ENCODE results near the gene IP6K1.

IP6K1 gene

GRCh38 chr3:49805367-49805782 is 19.0 kb upstream of the IP6K1 start:
- peaks cover 16% of the 10 kb centered on the region for H3K4me1 ChIP-seq (ENCODE audit: control insufficient read depth, insufficient read depth, low read length)
- H3K9me3 ChIP-seq (ENCODE audit: control insufficient read depth, low read length) = no peaks in the 10 kb centered on the region
- 89 to 90% methylated on average over 3 of the region's 3 CpGs for WGBS, 2 experiments
- no peak overlapping the region for H3K27ac ChIP-seq (ENCODE audit: insufficient read depth, low read depth, low read length, poor library complexity, severe bottlenecking)
- H3K36me3 ChIP-seq (ENCODE audit: control insufficient read depth, insufficient read depth, low read length) = no peaks in the 10 kb centered on the region
- H3K27me3 ChIP-seq (ENCODE audit: control insufficient read depth, insufficient read depth, low read length, poor library complexity, severe bottlenecking) = peaks cover 41% of the 10 kb centered on the region
- H3K4me3 ChIP-seq (ENCODE audit: insufficient read depth, low read depth, low read length) = no peak overlapping the region

- H3K27me3 ChIP-seq (ENCODE audit: control insufficient read depth, insufficient read depth, low read length, poor library complexity, severe bottlenecking) = peaks cover 41% of the 10 kb centered on the region
- H3K27ac ChIP-seq (ENCODE audit: insufficient read depth, low read depth, low read length, poor library complexity, severe bottlenecking) = no peak overlapping the region
- H3K36me3 ChIP-seq (ENCODE audit: control insufficient read depth, insufficient read depth, low read length) = no peaks in the 10 kb centered on the region
- H3K4me3 ChIP-seq (ENCODE audit: insufficient read depth, low read depth, low read length) = peak overlapping the region; percentile 82
- H3K9me3 ChIP-seq (ENCODE audit: control insufficient read depth, low read length) = no peaks in the 10 kb centered on the region
- WGBS, 2 experiments = 89 to 93% methylated on average over 26 of the region's 26 CpGs
- H3K4me1 ChIP-seq (ENCODE audit: control insufficient read depth, insufficient read depth, low read length) = peaks cover 16% of the 10 kb centered on the region
Measured at GRCh38 chr3:49804141-49805041, 18.0 kb upstream of the IP6K1 start.

GRCh38 chr3:49803465-49804140 is 17.3 kb upstream of the IP6K1 start:
- H3K27me3 ChIP-seq (ENCODE audit: control insufficient read depth, insufficient read depth, low read length, poor library complexity, severe bottlenecking) = peaks cover 41% of the 10 kb centered on the region
- no peaks in the 10 kb centered on the region for H3K9me3 ChIP-seq (ENCODE audit: control insufficient read depth, low read length)
- H3K4me1 ChIP-seq (ENCODE audit: control insufficient read depth, insufficient read depth, low read length) = peaks cover 16% of the 10 kb centered on the region
- no peak overlapping the region for H3K27ac ChIP-seq (ENCODE audit: insufficient read depth, low read depth, low read length, poor library complexity, severe bottlenecking)
- no peaks in the 10 kb centered on the region for H3K36me3 ChIP-seq (ENCODE audit: control insufficient read depth, insufficient read depth, low read length)
- H3K4me3 ChIP-seq (ENCODE audit: insufficient read depth, low read depth, low read length) = peak overlapping the region; percentile 82
- WGBS, 2 experiments = 11 to 12% methylated on average over 41 of the region's 41 CpGs

GRCh38 chr3:49802719-49803464 is 16.6 kb upstream of the IP6K1 start, which contains the start of gene INKA1:
INKA1 (plus strand) TSS chr3:49803261; CDS start chr3:49803393, 132 bp downstream.
- peaks cover 41% of the 10 kb centered on the region for H3K27me3 ChIP-seq (ENCODE audit: control insufficient read depth, insufficient read depth, low read length, poor library complexity, severe bottlenecking)
- peaks cover 16% of the 10 kb centered on the region for H3K4me1 ChIP-seq (ENCODE audit: control insufficient read depth, insufficient read depth, low read length)
- no peaks in the 10 kb centered on the region for H3K9me3 ChIP-seq (ENCODE audit: control insufficient read depth, low read length)
- peak within 1 kb of the TSS; percentile 82 for H3K4me3 ChIP-seq (ENCODE audit: insufficient read depth, low read depth, low read length)
- no peak within 1 kb of the TSS for H3K27ac ChIP-seq (ENCODE audit: insufficient read depth, low read depth, low read length, poor library complexity, severe bottlenecking)
- no peaks in the 10 kb centered on the region for H3K36me3 ChIP-seq (ENCODE audit: control insufficient read depth, insufficient read depth, low read length)
- whole genome bisulfite sequencing, 2 experiments = 0 to 1% methylated on average over 71 of the region's 71 CpGs

GRCh38 chr3:49801160-49801559 is 14.8 kb upstream of the IP6K1 start:
- H3K4me3 ChIP-seq (ENCODE audit: insufficient read depth, low read depth, low read length) = no peak overlapping the region
- H3K4me1 ChIP-seq (ENCODE audit: control insufficient read depth, insufficient read depth, low read length) = peaks cover 8% of the 10 kb centered on the region
- H3K27ac ChIP-seq (ENCODE audit: insufficient read depth, low read depth, low read length, poor library complexity, severe bottlenecking) = no peak overlapping the region
- 87 to 89% methylated on average over 2 of the region's 2 CpGs for WGBS, 2 experiments
- H3K27me3 ChIP-seq (ENCODE audit: control insufficient read depth, insufficient read depth, low read length, poor library complexity, severe bottlenecking) = peaks cover 41% of the 10 kb centered on the region
- H3K36me3 ChIP-seq (ENCODE audit: control insufficient read depth, insufficient read depth, low read length) = no peaks in the 10 kb centered on the region
- no peaks in the 10 kb centered on the region for H3K9me3 ChIP-seq (ENCODE audit: control insufficient read depth, low read length)

GRCh38 chr3:49799761-49800160 is 13.4 kb upstream of the IP6K1 start, which contains the start of gene CDHR4:
CDHR4 (minus strand) TSS chr3:49799873; CDS start chr3:49799812, 61 bp downstream.
- H3K36me3 ChIP-seq (ENCODE audit: control insufficient read depth, insufficient read depth, low read length) = no peaks in the 10 kb centered on the region
- no peaks in the 10 kb centered on the region for H3K9me3 ChIP-seq (ENCODE audit: control insufficient read depth, low read length)
- peaks cover 33% of the 10 kb centered on the region for H3K27me3 ChIP-seq (ENCODE audit: control insufficient read depth, insufficient read depth, low read length, poor library complexity, severe bottlenecking)
- H3K27ac ChIP-seq (ENCODE audit: insufficient read depth, low read depth, low read length, poor library complexity, severe bottlenecking) = no peak within 1 kb of the TSS
- peaks cover 14% of the 10 kb centered on the region for H3K4me1 ChIP-seq (ENCODE audit: control insufficient read depth, insufficient read depth, low read length)
- WGBS, 2 experiments = 88 to 89% methylated on average over 4 of the region's 4 CpGs
- H3K4me3 ChIP-seq (ENCODE audit: insufficient read depth, low read depth, low read length) = no peak within 1 kb of the TSS

- Histone ChIP-seq H3K4me1 (ENCODE audit: control insufficient read depth, insufficient read depth, low read length) (peaks cover 13% of the 10 kb centered on the region), H3K9me3 (ENCODE audit: control insufficient read depth, low read length) (no peaks in the 10 kb centered on the region), H3K27me3 (ENCODE audit: control insufficient read depth, insufficient read depth, low read length, poor library complexity, severe bottlenecking) (peaks cover 27% of the 10 kb centered on the region), H3K27ac (ENCODE audit: insufficient read depth, low read depth, low read length, poor library complexity, severe bottlenecking) (no peak overlapping the region), H3K36me3 (ENCODE audit: control insufficient read depth, insufficient read depth, low read length) (no peaks in the 10 kb centered on the region), H3K4me3 (ENCODE audit: insufficient read depth, low read depth, low read length) (no peak overlapping the region)
- WGBS, 2 experiments = 70 to 74% methylated on average over 1 of the region's 1 CpG
Measured at GRCh38 chr3:49799105-49799504, 12.8 kb upstream of the IP6K1 start.

GRCh38 chr3:49794926-49795905 is 8.9 kb upstream of the IP6K1 start:
- Histone ChIP-seq H3K27me3 (ENCODE audit: control insufficient read depth, insufficient read depth, low read length, poor library complexity, severe bottlenecking) (no peaks in the 10 kb centered on the region), H3K4me3 (ENCODE audit: insufficient read depth, low read depth, low read length) (no peak overlapping the region), H3K36me3 (ENCODE audit: control insufficient read depth, insufficient read depth, low read length) (no peaks in the 10 kb centered on the region), H3K4me1 (ENCODE audit: control insufficient read depth, insufficient read depth, low read length) (peaks cover 6% of the 10 kb centered on the region), H3K27ac (ENCODE audit: insufficient read depth, low read depth, low read length, poor library complexity, severe bottlenecking) (no peak overlapping the region), H3K9me3 (ENCODE audit: control insufficient read depth, low read length) (no peaks in the 10 kb centered on the region)
- WGBS, 2 experiments = 90% methylated on average over 24 of the region's 24 CpGs

GRCh38 chr3:49794431-49794830 is 8.1 kb upstream of the IP6K1 start:
- no peaks in the 10 kb centered on the region for H3K9me3 ChIP-seq (ENCODE audit: control insufficient read depth, low read length)
- H3K4me1 ChIP-seq (ENCODE audit: control insufficient read depth, insufficient read depth, low read length) = peaks cover 6% of the 10 kb centered on the region
- WGBS, 2 experiments = 90 to 92% methylated on average over 4 of the region's 4 CpGs
- H3K27me3 ChIP-seq (ENCODE audit: control insufficient read depth, insufficient read depth, low read length, poor library complexity, severe bottlenecking) = no peaks in the 10 kb centered on the region
- no peaks in the 10 kb centered on the region for H3K36me3 ChIP-seq (ENCODE audit: control insufficient read depth, insufficient read depth, low read length)
- H3K27ac ChIP-seq (ENCODE audit: insufficient read depth, low read depth, low read length, poor library complexity, severe bottlenecking) = no peak overlapping the region
- no peak overlapping the region for H3K4me3 ChIP-seq (ENCODE audit: insufficient read depth, low read depth, low read length)
